OCI-LY7 (cell line): ENCODE results near the gene RORC. TPM values are rescaled to one million over a fixed set of nuclear protein-coding genes. Genes with fewer than 3 reads are reported as not detected.
"Not testable (repeated sequence)": the region's sequence is repeated elsewhere in the genome, so short reads cannot be mapped to it uniquely, and the experiment has no call there.

Experiments used
- BruUV-seq: library from RNA; stranded (reverse); fragments of 400-500 nt; replicated peaks from 2 replicates; lab custom pipeline; 2021; lab: Mats Ljungman, UMichigan
- CTCF ChIA-PET: fragments of 300-600 bp; sonication (Branson Sonifier 250); formaldehyde crosslinking; loops from one replicate; lab custom pipeline; 2022; ENCODE audit warnings: antibody characterized with exemption; ENCODE audit not compliant: unreplicated experiment; lab: Charles Lee
- POLR2A ChIA-PET: fragments of 300-600 bp; sonication (Branson Sonifier 250); formaldehyde crosslinking; loops from one replicate; lab custom pipeline; 2022; ENCODE audit warnings: antibody characterized with exemption; lab: Charles Lee
- DNase-seq: peaks from one replicate; pipeline ENCODE4 v3.0.0-alpha.2; 2015; ENCODE audit warnings: low spot score
- H2AFZ ChIP-seq: fragments of 200-600 bp; sonication (generic), shearing (Covaris generic); 2 replicates; pipeline ENCODE4 v1.6.1; 2014; ENCODE audit warnings: mild to moderate bottlenecking, antibody characterized with exemption, low read length, moderate library complexity
- H3K27ac ChIP-seq: fragments of 200-600 bp; sonication (generic); 2 replicates; pipeline ENCODE4 v1.5.1; 2014; ENCODE audit warnings: mixed run types, low read depth, mild to moderate bottlenecking, moderate library complexity, low read length, inconsistent platforms; ENCODE audit not compliant: poor library complexity, severe bottlenecking
- H3K36me3 ChIP-seq: fragments of 200-600 bp; sonication (generic); 2 replicates; pipeline ENCODE4 v1.6.1; 2014; ENCODE audit warnings: mild to moderate bottlenecking, antibody characterized with exemption, low read length, moderate library complexity, mixed read lengths; ENCODE audit not compliant: insufficient read depth
- H3K4me1 ChIP-seq: fragments of 200-600 bp; sonication (generic); 2 replicates; pipeline ENCODE4 v1.5.1; 2014; ENCODE audit warnings: mild to moderate bottlenecking, low read length; ENCODE audit not compliant: insufficient read depth, poor library complexity, severe bottlenecking
- H3K4me2 ChIP-seq: fragments of 200-600 bp; sonication (generic); 2 replicates; pipeline ENCODE4 v1.6.1; 2014; ENCODE audit warnings: mild to moderate bottlenecking, low read length
- H3K4me3 ChIP-seq: fragments of 200-600 bp; sonication (generic); 2 replicates; pipeline ENCODE4 v1.5.1; 2014; ENCODE audit warnings: mild to moderate bottlenecking, low read depth, low read length; ENCODE audit not compliant: poor library complexity, severe bottlenecking
- H3K79me2 ChIP-seq: fragments of 200-600 bp; sonication (generic); 2 replicates; pipeline ENCODE4 v1.6.1; 2016; ENCODE audit warnings: low read depth, mild to moderate bottlenecking, low read length, moderate library complexity, mixed read lengths; ENCODE audit not compliant: insufficient read depth
- H3K9me2 ChIP-seq: fragments of 200-600 bp; sonication (generic); 2 replicates; pipeline ENCODE4 v1.6.1; 2016; ENCODE audit warnings: mild to moderate bottlenecking, low read length, mixed read lengths; ENCODE audit not compliant: insufficient read depth
- H3K9me3 ChIP-seq: fragments of 200-600 bp; sonication (generic); 2 replicates; pipeline ENCODE4 v1.6.1; 2014; ENCODE audit warnings: mild to moderate bottlenecking, mixed run types, low read length, mixed read lengths
- H4K20me1 ChIP-seq: fragments of 200-600 bp; sonication (generic); 2 replicates; pipeline ENCODE4 v1.6.1; 2014; ENCODE audit warnings: mild to moderate bottlenecking, antibody characterized with exemption, low read length, moderate library complexity, mixed read lengths; ENCODE audit not compliant: insufficient read depth
- CTCF ChIP-seq: fragments of 200-600 bp; sonication (generic); conservative IDR thresholded peaks from 2 replicates; pipeline ENCODE4 v1.5.1; 2014; ENCODE audit warnings: mild to moderate bottlenecking, antibody characterized with exemption, low read length, moderate library complexity, mixed read lengths
- EZH2phosphoT487 ChIP-seq: fragments of 200-600 bp; sonication (generic); IDR thresholded peaks from 2 replicates; pipeline ENCODE4 v1.6.1; 2018; ENCODE audit warnings: low read depth, borderline replicate concordance, mild to moderate bottlenecking, mixed run types, antibody characterized with exemption, low read length, moderate library complexity, mixed read lengths
- intact Hi-C: fragments of 100-400 bp; cut with micrococcal nuclease; formaldehyde crosslinking; loops from one replicate; pipeline ENCODE4 v1.10.0; 2022; ENCODE audit not compliant: unreplicated experiment
- total RNA-seq, 2 experiments: library from RNA; depleted of rRNA in 1 of 2; stranded (reverse); fragments of >200 nt in 1 of 2; shearing (Covaris generic) in 1 of 2; gene quantifications; 2 replicates each; pipeline ENCODE4 v1.2.3, GENCODE V29; 2014 to 2022

The RORC gene
- total RNA-seq, 2 experiments from 2014 or later = not detected

GRCh38 chr1:151780736-151781135 is 50.9 kb downstream of the RORC start:
- H3K36me3 ChIP-seq, CTCF ChIA-PET: not testable (repeated sequence)

GRCh38 chr1:151779852-151780251 is 51.8 kb downstream of the RORC start:
- Histone ChIP-seq H3K27ac (no peak overlapping the region), H3K4me2 (no peak overlapping the region), H3K36me3 (peaks cover 17% of the 10 kb centered on the region; the same call in 1 of the 2 replicates), H3K4me3 (no peak overlapping the region), H2AFZ (no peak overlapping the region), H3K9me2 (no peaks in the 10 kb centered on the region), H3K4me1 (peaks cover 11% of the 10 kb centered on the region), H3K9me3 (no peaks in the 10 kb centered on the region), H3K79me2 (no peaks in the 10 kb centered on the region), H4K20me1 (no peaks in the 10 kb centered on the region)
- BruUV-seq = no TSS peak
- intact Hi-C loops = no loop called here
- TF ChIP-seq EZH2phosphoT487 = no peak
- CTCF ChIA-PET = no interaction called here
- DNase-seq = peak; percentile 30
- POLR2A ChIA-PET = interaction anchor here (0.7 kb wide), 1 partner anchor 27 kb away, joined by 3 read pairs; no protein-coding TSS in a partner anchor

More at GRCh38 chr1:151780736-151781135, 50.9 kb downstream of the RORC start:
- H2AFZ ChIP-seq, H3K9me2 ChIP-seq, H3K9me3 ChIP-seq, H3K4me2 ChIP-seq, H3K79me2 ChIP-seq, H3K4me3 ChIP-seq, H4K20me1 ChIP-seq, H3K27ac ChIP-seq, intact Hi-C loops, DNase-seq, BruUV-seq: not testable (repeated sequence)
- peaks cover 11% of the 10 kb centered on the region for H3K4me1 ChIP-seq
- POLR2A ChIA-PET = interaction anchor here (0.7 kb wide), 1 partner anchor 41 kb away, joined by 3 read pairs; no protein-coding TSS in a partner anchor

- no peak overlapping the region for H3K4me3 ChIP-seq
- no TSS peak for BruUV-seq
- H3K4me2 ChIP-seq = no peak overlapping the region
- no peak overlapping the region for H3K27ac ChIP-seq
- no peak for DNase-seq
- no peaks in the 10 kb centered on the region for H3K9me2 ChIP-seq
- no peak overlapping the region for H2AFZ ChIP-seq
- peaks cover 11% of the 10 kb centered on the region for H3K4me1 ChIP-seq
- no peak for TF ChIP-seq CTCF
- no peak for TF ChIP-seq EZH2phosphoT487
- POLR2A ChIA-PET = interaction anchor here (0.6 kb wide), 1 partner anchor 32 kb away, joined by 4 read pairs; no protein-coding TSS in a partner anchor
- CTCF ChIA-PET = no interaction called here
- H4K20me1 ChIP-seq = no peaks in the 10 kb centered on the region
- H3K9me3 ChIP-seq = no peaks in the 10 kb centered on the region
- H3K79me2 ChIP-seq = no peaks in the 10 kb centered on the region
- peaks cover 19% of the 10 kb centered on the region; the same call in 1 of the 2 replicates for H3K36me3 ChIP-seq
- intact Hi-C loops = no loop called here
Measured at GRCh38 chr1:151777317-151777716, 54.3 kb downstream of the RORC start.

GRCh38 chr1:151776665-151777062 is 54.9 kb downstream of the RORC start:
- no peaks in the 10 kb centered on the region for H3K9me2 ChIP-seq
- TF ChIP-seq EZH2phosphoT487 (no peak), CTCF (no peak)
- BruUV-seq = no TSS peak
- no peak overlapping the region for H2AFZ ChIP-seq
- H3K4me2 ChIP-seq = no peak overlapping the region
- no peaks in the 10 kb centered on the region for H4K20me1 ChIP-seq
- H3K9me3 ChIP-seq = no peaks in the 10 kb centered on the region
- H3K4me3 ChIP-seq = no peak overlapping the region
- DNase-seq = no peak
- CTCF ChIA-PET = no interaction called here
- H3K36me3 ChIP-seq = peaks cover 19% of the 10 kb centered on the region; the same call in 1 of the 2 replicates
- POLR2A ChIA-PET = interaction anchor here (0.8 to 3.7 kb wide), 3 partner anchors 13 to 20 kb away, joined by 3 to 13 read pairs (median 3); partner anchors contain the start of gene MRPL9
- intact Hi-C loops = no loop called here
- H3K4me1 ChIP-seq = peaks cover 11% of the 10 kb centered on the region
- no peak overlapping the region for H3K27ac ChIP-seq
- no peaks in the 10 kb centered on the region for H3K79me2 ChIP-seq
